ENCODE measurements around the gene ALAS1.
A peak's percentile ranks its signal among the peaks of the same experiment; 100 is the strongest.

ALAS1 gene

GRCh38 chr3:52237657-52238172 lies 39.8 kb downstream of the ALAS1 start:
- Histone ChIP-seq H3K4me3 (ENCODE audit: low read length in 2 of 2) (peak overlapping the region; percentile 96 to 98), H3K27me3 (ENCODE audit: control insufficient read depth in 1 of 2, insufficient read depth in 2 of 2, low read length in 2 of 2) (no peaks in the 10 kb centered on the region), H3K36me3 (ENCODE audit: control insufficient read depth in 2 of 2, insufficient read depth in 2 of 2, low read length in 2 of 2) (peaks cover 9 to 11% of the 10 kb centered on the region in 2 donors), H3K27ac (ENCODE audit: low read length) (peak overlapping the region; percentile 88), H3K9me3 (ENCODE audit: control insufficient read depth in 2 of 2, low read length in 2 of 2) (no peaks in the 10 kb centered on the region), H3K4me1 (ENCODE audit: control insufficient read depth, insufficient read depth, low read length) (peaks cover 52% of the 10 kb centered on the region), H3K9ac (ENCODE audit: low read length in 2 of 2) (peak overlapping the region; percentile 65 to 79)

GRCh38 chr3:52238193-52238760 lies 40.3 kb downstream of the ALAS1 start:
- Histone ChIP-seq H3K36me3 (ENCODE audit: control insufficient read depth in 2 of 2, insufficient read depth in 2 of 2, low read length in 2 of 2) (peaks cover 5 to 11% of the 10 kb centered on the region in 2 donors), H3K27me3 (ENCODE audit: control insufficient read depth in 1 of 2, insufficient read depth in 2 of 2, low read length in 2 of 2) (no peaks in the 10 kb centered on the region), H3K4me1 (ENCODE audit: control insufficient read depth, insufficient read depth, low read length) (peaks cover 52% of the 10 kb centered on the region), H3K27ac (ENCODE audit: low read length) (peak overlapping the region; percentile 88), H3K9ac (ENCODE audit: low read length in 2 of 2) (peak overlapping the region; percentile 65 to 79), H3K4me3 (ENCODE audit: low read length in 2 of 2) (peak overlapping the region; percentile 96 to 98), H3K9me3 (ENCODE audit: control insufficient read depth in 2 of 2, low read length in 2 of 2) (no peaks in the 10 kb centered on the region)

- Histone ChIP-seq H3K9me3 (ENCODE audit: control insufficient read depth in 2 of 2, low read length in 2 of 2) (no peaks in the 10 kb centered on the region), H3K4me3 (ENCODE audit: low read length in 2 of 2) (peak within 1 kb of the TSS; percentile 96 to 98), H3K27ac (ENCODE audit: low read length) (peak within 1 kb of the TSS; percentile 88), H3K4me1 (ENCODE audit: control insufficient read depth, insufficient read depth, low read length) (peaks cover 52% of the 10 kb centered on the region), H3K9ac (ENCODE audit: low read length in 2 of 2) (peak within 1 kb of the TSS; percentile 65 to 80), H3K36me3 (ENCODE audit: control insufficient read depth in 2 of 2, insufficient read depth in 2 of 2, low read length in 2 of 2) (peaks cover 5 to 11% of the 10 kb centered on the region in 2 donors), H3K27me3 (ENCODE audit: control insufficient read depth in 1 of 2, insufficient read depth in 2 of 2, low read length in 2 of 2) (no peaks in the 10 kb centered on the region)
These were observed 41.1 kb downstream of the ALAS1 start, which contains the start of gene TWF2 for GRCh38 chr3:52238761-52239701. TWF2 (minus strand) TSS chr3:52239158; CDS start chr3:52239016, 142 bp downstream.

- Histone ChIP-seq H3K4me1 (ENCODE audit: control insufficient read depth, insufficient read depth, low read length) (peaks cover 50% of the 10 kb centered on the region), H3K27me3 (ENCODE audit: control insufficient read depth in 1 of 2, insufficient read depth in 2 of 2, low read length in 2 of 2) (no peaks in the 10 kb centered on the region), H3K36me3 (ENCODE audit: control insufficient read depth in 2 of 2, insufficient read depth in 2 of 2, low read length in 2 of 2) (peaks cover 0 to 5% of the 10 kb centered on the region in 2 donors), H3K9me3 (ENCODE audit: control insufficient read depth in 2 of 2, low read length in 2 of 2) (no peaks in the 10 kb centered on the region), H3K27ac (ENCODE audit: low read length) (no peak overlapping the region), H3K9ac (ENCODE audit: low read length in 2 of 2) (no peak overlapping the region), H3K4me3 (ENCODE audit: low read length in 2 of 2) (peak overlapping the region in 1 of 2 donors; percentile 98)
These were observed 42.3 kb downstream of the ALAS1 start for GRCh38 chr3:52240059-52240885.

GRCh38 chr3:52240886-52241370 lies 43.0 kb downstream of the ALAS1 start:
- Histone ChIP-seq H3K4me1 (ENCODE audit: control insufficient read depth, insufficient read depth, low read length) (peaks cover 46% of the 10 kb centered on the region), H3K36me3 (ENCODE audit: control insufficient read depth in 2 of 2, insufficient read depth in 2 of 2, low read length in 2 of 2) (no peaks in the 10 kb centered on the region), H3K27me3 (ENCODE audit: control insufficient read depth in 1 of 2, insufficient read depth in 2 of 2, low read length in 2 of 2) (no peaks in the 10 kb centered on the region), H3K27ac (ENCODE audit: low read length) (no peak overlapping the region), H3K9me3 (ENCODE audit: control insufficient read depth in 2 of 2, low read length in 2 of 2) (no peaks in the 10 kb centered on the region), H3K4me3 (ENCODE audit: low read length in 2 of 2) (no peak overlapping the region), H3K9ac (ENCODE audit: low read length in 2 of 2) (no peak overlapping the region)

- H3K4me3 ChIP-seq (ENCODE audit: low read length in 2 of 2) = no peak overlapping the region
- H3K36me3 ChIP-seq (ENCODE audit: control insufficient read depth in 2 of 2, insufficient read depth in 2 of 2, low read length in 2 of 2) = no peaks in the 10 kb centered on the region
- H3K9me3 ChIP-seq (ENCODE audit: control insufficient read depth in 2 of 2, low read length in 2 of 2) = no peaks in the 10 kb centered on the region
- no peaks in the 10 kb centered on the region for H3K27me3 ChIP-seq (ENCODE audit: control insufficient read depth in 1 of 2, insufficient read depth in 2 of 2, low read length in 2 of 2)
- no peak overlapping the region for H3K9ac ChIP-seq (ENCODE audit: low read length in 2 of 2)
- peaks cover 47% of the 10 kb centered on the region for H3K4me1 ChIP-seq (ENCODE audit: control insufficient read depth, insufficient read depth, low read length)
- no peak overlapping the region for H3K27ac ChIP-seq (ENCODE audit: low read length)
These were observed 44.1 kb downstream of the ALAS1 start for GRCh38 chr3:52242039-52242438.

- Histone ChIP-seq H3K4me3 (ENCODE audit: low read length in 2 of 2) (no peak overlapping the region), H3K4me1 (ENCODE audit: control insufficient read depth, insufficient read depth, low read length) (peaks cover 37% of the 10 kb centered on the region), H3K36me3 (ENCODE audit: control insufficient read depth in 2 of 2, insufficient read depth in 2 of 2, low read length in 2 of 2) (peaks cover 0 to 5% of the 10 kb centered on the region in 2 donors), H3K27ac (ENCODE audit: low read length) (no peak overlapping the region), H3K27me3 (ENCODE audit: control insufficient read depth in 1 of 2, insufficient read depth in 2 of 2, low read length in 2 of 2) (no peaks in the 10 kb centered on the region), H3K9me3 (ENCODE audit: control insufficient read depth in 2 of 2, low read length in 2 of 2) (no peaks in the 10 kb centered on the region), H3K9ac (ENCODE audit: low read length in 2 of 2) (no peak overlapping the region)
These were observed 46.0 kb downstream of the ALAS1 start for GRCh38 chr3:52243791-52244628.

- Histone ChIP-seq H3K36me3 (ENCODE audit: control insufficient read depth in 2 of 2, insufficient read depth in 2 of 2, low read length in 2 of 2) (peaks cover 5 to 15% of the 10 kb centered on the region in 2 donors), H3K4me3 (ENCODE audit: low read length in 2 of 2) (peak within 1 kb of the TSS; percentile 75 to 87), H3K9ac (ENCODE audit: low read length in 2 of 2) (peak within 1 kb of the TSS; percentile 75 to 89), H3K4me1 (ENCODE audit: control insufficient read depth, insufficient read depth, low read length) (peaks cover 26% of the 10 kb centered on the region), H3K27me3 (ENCODE audit: control insufficient read depth in 1 of 2, insufficient read depth in 2 of 2, low read length in 2 of 2) (no peaks in the 10 kb centered on the region), H3K27ac (ENCODE audit: low read length) (peak within 1 kb of the TSS; percentile 76), H3K9me3 (ENCODE audit: control insufficient read depth in 2 of 2, low read length in 2 of 2) (no peaks in the 10 kb centered on the region)
These were observed 47.6 kb downstream of the ALAS1 start, which contains the start of gene PPM1M for GRCh38 chr3:52245322-52246263. PPM1M (plus strand) TSS chr3:52245759; CDS start chr3:52245825, 66 bp downstream.

GRCh38 chr3:52246264-52246620 lies 48.3 kb downstream of the ALAS1 start:
- peak overlapping the region; percentile 69 to 87 for H3K4me3 ChIP-seq (ENCODE audit: low read length in 2 of 2)
- peak overlapping the region; percentile 76 for H3K27ac ChIP-seq (ENCODE audit: low read length)
- H3K4me1 ChIP-seq (ENCODE audit: control insufficient read depth, insufficient read depth, low read length) = peaks cover 25% of the 10 kb centered on the region
- H3K9me3 ChIP-seq (ENCODE audit: control insufficient read depth in 2 of 2, low read length in 2 of 2) = no peaks in the 10 kb centered on the region
- peak overlapping the region; percentile 71 to 75 for H3K9ac ChIP-seq (ENCODE audit: low read length in 2 of 2)
- no peaks in the 10 kb centered on the region for H3K27me3 ChIP-seq (ENCODE audit: control insufficient read depth in 1 of 2, insufficient read depth in 2 of 2, low read length in 2 of 2)
- H3K36me3 ChIP-seq (ENCODE audit: control insufficient read depth in 2 of 2, insufficient read depth in 2 of 2, low read length in 2 of 2) = peaks cover 5 to 16% of the 10 kb centered on the region in 2 donors
